ENCODE data around the gene MANSC1. TPM values are rescaled to one million over a fixed set of nuclear protein-coding genes. Genes with fewer than 3 reads are reported as not detected.

Gene MANSC1
- polyA plus RNA-seq, 1 donor from 2014 or later = 1.3 TPM

DNA sequence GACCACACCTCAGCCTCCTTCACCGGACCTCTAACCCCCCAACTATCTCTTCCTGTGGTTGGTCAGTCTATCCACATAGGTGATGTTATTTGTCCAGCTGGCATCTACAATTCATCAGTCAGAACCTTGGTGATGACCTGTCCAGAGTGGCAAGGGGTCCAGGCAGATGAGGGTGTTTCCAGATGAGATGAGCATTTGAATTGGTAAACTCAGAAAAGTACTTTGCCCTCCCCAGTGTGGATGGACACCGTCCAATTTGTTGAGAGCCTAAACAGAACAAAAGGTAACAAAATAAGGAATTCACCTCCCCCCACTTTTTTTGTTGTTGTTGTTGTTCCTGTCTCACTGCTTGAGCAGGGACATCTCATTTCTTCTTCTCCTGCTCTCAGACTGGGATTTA is 48.9 kb downstream of the MANSC1 start:
- H4K20me1 ChIP-seq (ENCODE audit: insufficient read depth) = no peaks in the 10 kb centered on the region
- H3K79me2 ChIP-seq (replicated peaks; ENCODE audit: insufficient read depth, low read length) = no peaks in the 10 kb centered on the region
- H3K4me2 ChIP-seq (ENCODE audit: low read length) = no peak overlapping the region
- H2AFZ ChIP-seq (ENCODE audit: low read depth, low read length) = no peak overlapping the region
- no peak overlapping the region for H3K4me3 ChIP-seq (ENCODE audit: low read length)
- H3K9me2 ChIP-seq (ENCODE audit: insufficient read depth, low read length) = no peaks in the 10 kb centered on the region
- TF ChIP-seq MXI1 (conservative IDR thresholded peaks at IDR 0.05; ENCODE audit: poor library complexity, severe bottlenecking) (no peak), EP300 (conservative IDR thresholded peaks at IDR 0.05; ENCODE audit: poor library complexity, severe bottlenecking) (no peak), EZH2 (IDR thresholded peaks at IDR 0.05; ENCODE audit: borderline replicate concordance, insufficient read depth, low read length, poor library complexity, severe bottlenecking) (no peak), POLR2AphosphoS5 (IDR thresholded peaks at IDR 0.05) (no peak), REST (IDR thresholded peaks at IDR 0.05; ENCODE audit: borderline replicate concordance) (no peak), RAD21 (conservative IDR thresholded peaks at IDR 0.05) (no peak), TAF1 (IDR thresholded peaks at IDR 0.05; ENCODE audit: low read depth) (no peak), CTCF (IDR thresholded peaks at IDR 0.05; ENCODE audit: poor library complexity, severe bottlenecking) (no peak), SMC3 (conservative IDR thresholded peaks at IDR 0.05; ENCODE audit: poor library complexity) (no peak)
- no peaks in the 10 kb centered on the region for H3K9me3 ChIP-seq (ENCODE audit: low read length)
- no peaks in the 10 kb centered on the region for H3K36me3 ChIP-seq (ENCODE audit: insufficient read depth, low read length)
- no peaks in the 10 kb centered on the region for H3K27me3 ChIP-seq (ENCODE audit: insufficient read depth, low read depth, low read length)
- H3F3A ChIP-seq (ENCODE audit: insufficient read depth, low read length, poor library complexity, severe bottlenecking) = no peaks in the 10 kb centered on the region
- no peak overlapping the region for H3K9ac ChIP-seq (ENCODE audit: low read length)
- H3K27ac ChIP-seq (ENCODE audit: low read length) = no peak overlapping the region

DNA sequence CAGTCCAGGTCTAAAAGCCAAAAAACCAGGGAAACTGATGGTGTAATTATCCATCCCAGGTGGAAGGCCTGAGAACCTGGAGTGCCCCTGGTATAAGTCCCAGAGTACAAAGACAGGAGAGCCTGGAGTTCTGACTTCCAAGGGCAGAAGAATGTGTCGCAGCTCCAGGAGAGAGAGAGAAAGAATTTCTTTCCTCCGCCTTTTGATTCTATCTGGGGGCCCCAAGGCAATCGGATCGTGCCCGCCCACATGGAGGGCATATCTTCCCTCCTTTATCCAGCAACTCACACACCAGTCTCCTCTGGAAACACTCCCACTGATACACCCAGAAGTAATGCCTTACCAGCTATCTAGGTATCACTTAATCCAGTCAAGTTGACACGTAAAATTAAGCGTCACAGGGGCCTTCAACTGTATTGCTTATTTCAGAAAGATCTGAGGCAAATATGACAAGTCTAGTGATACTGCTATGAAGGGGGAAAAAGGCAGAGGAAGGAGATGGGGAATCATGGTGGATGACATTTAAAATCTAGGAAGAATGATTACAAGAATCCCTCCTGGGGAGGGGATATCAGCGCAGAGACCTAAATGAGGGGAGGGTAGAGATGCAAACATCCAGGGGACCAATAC is 52.7 kb downstream of the MANSC1 start:
- no peaks in the 10 kb centered on the region for H3K9me2 ChIP-seq (ENCODE audit: insufficient read depth, low read length)
- H3F3A ChIP-seq (ENCODE audit: insufficient read depth, low read length, poor library complexity, severe bottlenecking) = no peaks in the 10 kb centered on the region
- H3K79me2 ChIP-seq (replicated peaks; ENCODE audit: insufficient read depth, low read length) = no peaks in the 10 kb centered on the region
- no peaks in the 10 kb centered on the region for H4K20me1 ChIP-seq (ENCODE audit: insufficient read depth)
- peak overlapping the region; percentile 65 for H3K27ac ChIP-seq (ENCODE audit: low read length)
- H2AFZ ChIP-seq (ENCODE audit: low read depth, low read length) = no peak overlapping the region
- no peak overlapping the region for H3K4me2 ChIP-seq (ENCODE audit: low read length)
- H3K9me3 ChIP-seq (ENCODE audit: low read length) = no peaks in the 10 kb centered on the region
- TF ChIP-seq MXI1 (conservative IDR thresholded peaks at IDR 0.05; ENCODE audit: poor library complexity, severe bottlenecking) = no peak
- TF ChIP-seq CTCF (IDR thresholded peaks at IDR 0.05; ENCODE audit: poor library complexity, severe bottlenecking) = no peak
- peak; percentile 60 for TF ChIP-seq REST (IDR thresholded peaks at IDR 0.05; ENCODE audit: borderline replicate concordance)
- TF ChIP-seq EP300 (conservative IDR thresholded peaks at IDR 0.05; ENCODE audit: poor library complexity, severe bottlenecking) = peak; percentile 85
- TF ChIP-seq EZH2 (IDR thresholded peaks at IDR 0.05; ENCODE audit: borderline replicate concordance, insufficient read depth, low read length, poor library complexity, severe bottlenecking) = no peak
- no peak for TF ChIP-seq RAD21 (conservative IDR thresholded peaks at IDR 0.05)
- no peak for TF ChIP-seq SMC3 (conservative IDR thresholded peaks at IDR 0.05; ENCODE audit: poor library complexity)
- no peak for TF ChIP-seq TAF1 (IDR thresholded peaks at IDR 0.05; ENCODE audit: low read depth)
- peak; percentile 85 for TF ChIP-seq POLR2AphosphoS5 (IDR thresholded peaks at IDR 0.05)
- no peak overlapping the region for H3K9ac ChIP-seq (ENCODE audit: low read length)
- no peak overlapping the region for H3K4me3 ChIP-seq (ENCODE audit: low read length)
- H3K36me3 ChIP-seq (ENCODE audit: insufficient read depth, low read length) = no peaks in the 10 kb centered on the region
- no peaks in the 10 kb centered on the region for H3K27me3 ChIP-seq (ENCODE audit: insufficient read depth, low read depth, low read length)
